Prostate gland (tissue), 2 donors: ENCODE results near the gene ACLY.

ENCODE experiments used
- POLR2A ChIP-seq: fragments of 450-650 bp; IDR thresholded peaks from one replicate; pipeline ENCODE4 v1.6.1; 2016; ENCODE audit warnings: antibody characterized with exemption, mild to moderate bottlenecking
- POLR2AphosphoS5 ChIP-seq: sonication (generic); formaldehyde crosslinking; IDR thresholded peaks from one replicate; pipeline ENCODE4 v1.6.1; 2017; ENCODE audit warnings: antibody characterized with exemption
- TF ChIP-seq, protein P1 (sequence below), 4 experiments: fragments of 200-600 bp in 2 of 4; fragments of 450-650 bp in 2 of 4; sonication (generic) in 2 of 4; IDR thresholded peaks; 1 replicate in 3 of 4; 2 replicates in 1 of 4; pipeline ENCODE4 v1.5.1; 2016 to 2019; ENCODE audit warnings: antibody characterized with exemption in 4 of 4, mild to moderate bottlenecking in 2 of 4, moderate library complexity in 2 of 4

DNA sequence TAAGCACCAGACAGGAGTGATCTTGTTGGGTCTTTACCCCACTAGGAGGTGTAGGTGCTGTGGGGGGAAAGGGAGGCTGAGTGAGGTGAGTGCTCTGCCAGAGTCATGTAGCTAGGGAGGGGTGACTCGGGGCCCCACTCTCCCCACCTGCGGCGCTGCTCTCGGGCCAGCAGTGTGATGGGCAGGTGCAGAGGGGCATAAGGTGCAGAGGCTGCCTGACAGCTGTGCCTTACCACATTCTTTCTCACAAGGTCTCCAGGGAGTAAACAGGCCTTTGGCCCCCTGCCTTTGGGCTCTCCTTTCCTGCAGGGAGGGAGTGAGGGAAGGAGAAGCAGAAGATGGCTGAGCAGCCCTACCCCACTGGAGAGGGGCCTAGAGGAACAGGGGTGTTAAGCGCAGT is 43.4 kb upstream of the ACLY start:
- TF ChIP-seq, protein P1, sequence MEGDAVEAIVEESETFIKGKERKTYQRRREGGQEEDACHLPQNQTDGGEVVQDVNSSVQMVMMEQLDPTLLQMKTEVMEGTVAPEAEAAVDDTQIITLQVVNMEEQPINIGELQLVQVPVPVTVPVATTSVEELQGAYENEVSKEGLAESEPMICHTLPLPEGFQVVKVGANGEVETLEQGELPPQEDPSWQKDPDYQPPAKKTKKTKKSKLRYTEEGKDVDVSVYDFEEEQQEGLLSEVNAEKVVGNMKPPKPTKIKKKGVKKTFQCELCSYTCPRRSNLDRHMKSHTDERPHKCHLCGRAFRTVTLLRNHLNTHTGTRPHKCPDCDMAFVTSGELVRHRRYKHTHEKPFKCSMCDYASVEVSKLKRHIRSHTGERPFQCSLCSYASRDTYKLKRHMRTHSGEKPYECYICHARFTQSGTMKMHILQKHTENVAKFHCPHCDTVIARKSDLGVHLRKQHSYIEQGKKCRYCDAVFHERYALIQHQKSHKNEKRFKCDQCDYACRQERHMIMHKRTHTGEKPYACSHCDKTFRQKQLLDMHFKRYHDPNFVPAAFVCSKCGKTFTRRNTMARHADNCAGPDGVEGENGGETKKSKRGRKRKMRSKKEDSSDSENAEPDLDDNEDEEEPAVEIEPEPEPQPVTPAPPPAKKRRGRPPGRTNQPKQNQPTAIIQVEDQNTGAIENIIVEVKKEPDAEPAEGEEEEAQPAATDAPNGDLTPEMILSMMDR (IDR thresholded peaks at IDR 0.05), result no peak
- TF ChIP-seq POLR2A, result no peak
- no peak for TF ChIP-seq POLR2AphosphoS5
